Osteocyte (in vitro differentiated cells): ENCODE data around the gene IFNLR1. TPM values are rescaled to one million over a fixed set of nuclear protein-coding genes. Genes with fewer than 3 reads are reported as not detected.

Source experiments
- DNase-seq: peaks from one replicate; pipeline ENCODE4 v3.0.0; 2021; ENCODE audit warnings: mixed read lengths; ENCODE audit not compliant: unreplicated experiment; ENCODE audit errors: extremely low spot score
- H3K27ac Mint-ChIP-seq: one replicate; pipeline ENCODE4 v1.8.0; 2021; ENCODE audit warnings: mild to moderate bottlenecking, mixed read lengths; ENCODE audit not compliant: unreplicated experiment
- H3K27me3 Mint-ChIP-seq: one replicate; pipeline ENCODE4 v1.8.0; 2021; ENCODE audit warnings: mixed read lengths; ENCODE audit not compliant: unreplicated experiment
- H3K36me3 Mint-ChIP-seq: one replicate; pipeline ENCODE4 v1.8.0; 2021; ENCODE audit warnings: mixed read lengths; ENCODE audit not compliant: unreplicated experiment
- H3K4me1 Mint-ChIP-seq: one replicate; pipeline ENCODE4 v1.8.0; 2021; ENCODE audit warnings: mixed read lengths; ENCODE audit not compliant: unreplicated experiment
- H3K4me3 Mint-ChIP-seq: one replicate; pipeline ENCODE4 v1.8.0; 2021; ENCODE audit warnings: mild to moderate bottlenecking, moderate library complexity, mixed read lengths; ENCODE audit not compliant: unreplicated experiment
- H3K9me3 Mint-ChIP-seq: one replicate; pipeline ENCODE4 v1.8.0; 2021; ENCODE audit warnings: mixed read lengths; ENCODE audit not compliant: unreplicated experiment
- total RNA-seq: library from RNA; stranded (reverse); gene quantifications from 2 replicates; pipeline ENCODE4 v1.2.1, GENCODE V29; 2021
- TF ChIP-seq, protein P1 (sequence below): fragments of 200-600 bp; sonication (generic); IDR thresholded peaks from 2 replicates; pipeline ENCODE4 v1.5.0; 2021; ENCODE audit warnings: antibody characterized with exemption, mild to moderate bottlenecking, moderate library complexity

IFNLR1 gene
- total RNA-seq, 1 donor from 2014 or later: 0.16 TPM

DNA sequence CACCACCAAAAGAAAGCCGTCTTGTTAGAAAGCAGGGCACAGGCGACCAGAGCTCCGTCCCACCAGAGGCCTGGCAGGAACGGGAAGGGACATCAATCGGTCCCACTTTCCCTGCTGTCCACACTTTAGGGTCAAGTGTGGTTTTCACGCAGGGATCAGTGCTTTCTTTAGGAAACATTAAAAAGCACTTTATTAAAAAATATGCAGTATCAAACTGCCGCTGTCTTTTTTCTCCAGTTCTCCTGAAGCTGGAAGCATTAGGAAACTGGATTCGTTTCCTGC lies 437 bp downstream of the IFNLR1 start:
- peaks cover 12% of the 10 kb centered on the region for H3K27me3 Mint-ChIP-seq
- no peak for DNase-seq
- peak overlapping the region; percentile 63 for H3K4me3 Mint-ChIP-seq
- TF ChIP-seq, protein P1, sequence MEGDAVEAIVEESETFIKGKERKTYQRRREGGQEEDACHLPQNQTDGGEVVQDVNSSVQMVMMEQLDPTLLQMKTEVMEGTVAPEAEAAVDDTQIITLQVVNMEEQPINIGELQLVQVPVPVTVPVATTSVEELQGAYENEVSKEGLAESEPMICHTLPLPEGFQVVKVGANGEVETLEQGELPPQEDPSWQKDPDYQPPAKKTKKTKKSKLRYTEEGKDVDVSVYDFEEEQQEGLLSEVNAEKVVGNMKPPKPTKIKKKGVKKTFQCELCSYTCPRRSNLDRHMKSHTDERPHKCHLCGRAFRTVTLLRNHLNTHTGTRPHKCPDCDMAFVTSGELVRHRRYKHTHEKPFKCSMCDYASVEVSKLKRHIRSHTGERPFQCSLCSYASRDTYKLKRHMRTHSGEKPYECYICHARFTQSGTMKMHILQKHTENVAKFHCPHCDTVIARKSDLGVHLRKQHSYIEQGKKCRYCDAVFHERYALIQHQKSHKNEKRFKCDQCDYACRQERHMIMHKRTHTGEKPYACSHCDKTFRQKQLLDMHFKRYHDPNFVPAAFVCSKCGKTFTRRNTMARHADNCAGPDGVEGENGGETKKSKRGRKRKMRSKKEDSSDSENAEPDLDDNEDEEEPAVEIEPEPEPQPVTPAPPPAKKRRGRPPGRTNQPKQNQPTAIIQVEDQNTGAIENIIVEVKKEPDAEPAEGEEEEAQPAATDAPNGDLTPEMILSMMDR: no peak
- H3K4me1 Mint-ChIP-seq: peaks cover 10% of the 10 kb centered on the region
- H3K27ac Mint-ChIP-seq: no peak overlapping the region
- H3K36me3 Mint-ChIP-seq: no peaks in the 10 kb centered on the region
- no peaks in the 10 kb centered on the region for H3K9me3 Mint-ChIP-seq

DNA sequence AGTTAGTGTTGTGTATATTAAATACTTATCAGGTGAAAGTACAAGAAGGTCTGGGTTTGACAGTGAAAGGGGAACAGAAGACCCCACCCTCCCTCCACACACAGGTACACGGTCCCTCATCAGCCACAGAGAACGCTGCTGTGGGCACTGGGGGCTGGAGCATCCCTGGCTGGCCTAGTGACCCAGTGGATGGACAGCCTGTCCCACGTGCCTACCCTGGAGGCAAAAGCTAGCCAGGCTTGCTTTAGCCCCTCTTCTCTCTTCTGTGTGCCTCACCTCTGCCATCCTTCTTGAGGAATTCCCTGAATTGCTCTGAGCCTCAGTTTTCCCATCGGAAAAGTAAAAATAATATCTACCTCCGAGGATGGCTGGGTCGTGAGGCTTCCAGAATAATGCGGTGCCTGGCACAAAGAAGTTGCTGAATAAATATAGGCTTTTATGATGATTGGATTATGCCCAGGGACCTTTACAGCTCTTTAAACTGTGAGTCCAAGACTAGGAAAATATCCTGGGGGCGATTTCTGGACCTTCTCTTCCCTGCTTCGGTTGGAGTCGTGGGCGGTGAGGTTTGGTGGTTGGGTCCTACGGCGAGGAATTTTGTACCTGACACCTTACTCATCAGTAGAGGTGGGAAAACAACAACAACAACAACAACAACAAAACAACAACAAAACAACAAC lies 918 bp downstream of the IFNLR1 start:
- Mint-ChIP-seq H3K27ac (no peak overlapping the region), H3K27me3 (peaks cover 12% of the 10 kb centered on the region), H3K36me3 (no peaks in the 10 kb centered on the region), H3K9me3 (no peaks in the 10 kb centered on the region), H3K4me3 (peak overlapping the region; percentile 63), H3K4me1 (peaks cover 10% of the 10 kb centered on the region)
- DNase-seq: no peak
- TF ChIP-seq, protein P1: no peak

DNA sequence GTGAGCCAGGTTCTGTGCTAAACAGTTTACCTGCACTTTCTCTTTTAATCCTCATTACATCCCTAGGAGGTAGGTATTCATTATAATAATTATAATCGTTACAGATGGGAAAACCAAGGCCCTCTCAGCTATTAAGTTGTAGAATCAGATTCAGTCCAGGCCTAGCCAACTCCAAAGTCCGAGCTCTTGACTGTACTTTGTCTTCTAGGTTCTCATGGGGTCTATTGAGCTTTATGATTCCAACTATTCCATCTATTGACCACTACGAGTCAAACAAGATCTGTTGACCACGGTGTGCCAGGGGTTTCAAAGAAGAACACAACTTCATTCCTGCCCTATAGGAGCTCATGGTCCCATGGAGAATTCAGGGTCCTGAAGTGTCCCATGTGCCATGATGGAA lies 2.0 kb downstream of the IFNLR1 start:
- peaks cover 12% of the 10 kb centered on the region for H3K27me3 Mint-ChIP-seq
- H3K4me3 Mint-ChIP-seq: no peak overlapping the region
- no peaks in the 10 kb centered on the region for H3K36me3 Mint-ChIP-seq
- H3K4me1 Mint-ChIP-seq: peaks cover 10% of the 10 kb centered on the region
- H3K27ac Mint-ChIP-seq: no peak overlapping the region
- no peaks in the 10 kb centered on the region for H3K9me3 Mint-ChIP-seq
- DNase-seq: no peak
- TF ChIP-seq, protein P1: no peak

DNA sequence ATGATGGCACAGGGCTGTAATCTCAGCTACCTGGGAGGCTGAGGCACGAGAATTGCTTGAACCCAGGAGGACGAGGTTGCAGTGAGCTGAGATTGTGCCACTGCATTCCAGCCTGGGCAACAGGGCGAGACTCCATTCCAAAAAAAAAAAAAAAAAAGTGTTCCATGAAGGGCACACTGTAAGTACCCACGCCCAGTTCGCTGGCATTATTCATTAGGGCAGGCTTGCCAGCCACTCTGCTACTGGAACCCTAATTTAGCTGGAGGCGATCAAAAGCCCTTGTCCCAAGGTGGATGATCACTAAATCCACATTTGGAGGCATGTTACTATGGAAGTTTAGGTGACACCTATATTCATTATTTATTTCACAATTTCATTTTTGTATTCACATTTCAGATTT lies 5.0 kb downstream of the IFNLR1 start:
- H3K4me3 Mint-ChIP-seq: no peak overlapping the region
- no peak for DNase-seq
- H3K36me3 Mint-ChIP-seq: no peaks in the 10 kb centered on the region
- H3K9me3 Mint-ChIP-seq: no peaks in the 10 kb centered on the region
- H3K4me1 Mint-ChIP-seq: peaks cover 8% of the 10 kb centered on the region
- TF ChIP-seq, protein P1: no peak
- no peak overlapping the region for H3K27ac Mint-ChIP-seq
- H3K27me3 Mint-ChIP-seq: peaks cover 12% of the 10 kb centered on the region

DNA sequence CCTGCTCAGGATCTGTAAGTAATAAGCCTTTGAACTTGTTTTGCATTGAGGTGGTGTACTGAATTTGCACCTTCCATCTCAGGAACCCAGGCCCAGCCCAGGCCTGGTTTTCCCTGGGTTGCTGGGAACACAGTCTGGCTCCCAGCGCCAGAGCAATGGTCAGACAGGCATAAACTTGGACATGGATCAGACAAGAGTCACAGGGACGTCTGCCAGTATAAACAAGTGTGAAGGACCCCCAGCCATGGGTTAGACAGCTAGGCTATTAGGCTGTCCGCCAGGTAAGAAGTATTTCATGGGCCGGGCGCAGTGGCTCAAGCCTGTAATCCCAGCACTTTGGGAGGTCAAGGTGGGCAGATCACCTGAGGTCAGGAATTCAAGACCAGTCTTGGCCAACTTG lies 5.5 kb downstream of the IFNLR1 start:
- Mint-ChIP-seq H3K9me3 (no peaks in the 10 kb centered on the region), H3K27ac (no peak overlapping the region), H3K4me3 (no peak overlapping the region), H3K4me1 (peaks cover 5% of the 10 kb centered on the region), H3K36me3 (no peaks in the 10 kb centered on the region), H3K27me3 (peaks cover 17% of the 10 kb centered on the region)
- TF ChIP-seq, protein P1: no peak
- no peak for DNase-seq
